Measurements from ENCODE around the gene MFGE8. TPM values are rescaled to one million over a fixed set of nuclear protein-coding genes. Genes with fewer than 3 reads are reported as not detected.

Gene MFGE8
- total and polyA plus RNA-seq, 10 donors: 21.8 to 105 (median 66.0) TPM

DNA sequence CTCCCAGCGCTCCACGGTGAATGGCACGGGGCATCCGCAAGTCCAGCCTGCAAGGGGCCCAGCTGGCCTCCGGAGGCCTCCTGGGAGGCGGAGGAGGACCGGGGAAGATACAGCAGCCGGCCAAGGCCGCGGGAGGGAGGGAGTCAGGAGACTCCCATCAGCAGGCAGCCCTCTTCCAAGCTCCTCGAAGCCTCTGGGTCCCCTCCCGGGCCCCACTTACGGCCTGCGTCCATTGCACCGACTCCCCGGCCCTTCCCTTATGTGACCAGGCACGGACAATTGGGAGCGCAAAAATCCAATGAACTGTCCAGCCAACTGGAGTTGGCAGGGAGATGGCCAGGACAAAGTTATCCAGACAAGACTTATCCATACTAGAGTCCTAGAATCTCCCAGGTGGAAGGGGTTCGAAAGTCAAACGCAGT is 668 bp downstream of the MFGE8 start:
- Histone ChIP-seq H3K4me3 (peak overlapping the region; percentile 52 to 82 (median 75)), H3K27me3 (replicated peaks in 1 of 7) (peaks cover 0 to 13% (median 0%) of the 10 kb centered on the region in 7 donors), H3K27ac (peak overlapping the region; percentile 1 to 83 (median 72)), H3K9me3 (no peaks in the 10 kb centered on the region), H3K4me1 (peaks cover 0 to 33% (median 13%) of the 10 kb centered on the region in 6 donors), H3K36me3 (peaks cover 0 to 26% (median 0%) of the 10 kb centered on the region in 6 donors)
- intact Hi-C loops (cut with DNase I; ENCODE audit: low total_unique reads): no loop called here
- DNase-seq: no peak
- TF ChIP-seq POLR2AphosphoS5 (IDR thresholded peaks at IDR 0.05): no peak
- 7 to 17% (median 15%) methylated on average over 17 to 20 of the region's 20 CpGs for WGBS, 5 donors

DNA sequence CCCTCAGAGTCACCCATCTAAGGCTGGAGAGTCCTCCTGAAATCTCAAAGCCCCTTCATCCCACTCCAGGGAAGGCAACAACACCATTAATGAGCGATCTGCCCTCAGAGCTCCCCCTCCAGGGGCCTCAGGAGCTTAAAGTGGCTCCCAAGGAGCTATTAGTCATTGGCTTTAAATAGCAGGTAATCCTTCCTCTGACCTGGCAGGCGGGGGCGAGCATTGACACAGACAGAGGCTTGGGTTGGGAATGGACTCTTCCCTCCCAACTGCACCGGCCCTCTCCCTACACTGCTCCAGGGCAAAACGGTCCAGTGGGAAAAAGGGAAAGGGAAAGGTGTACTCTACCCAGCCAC is 1.4 kb downstream of the MFGE8 start:
- 74 to 90% (median 87%) methylated on average over 5 of the region's 5 CpGs for WGBS, 5 donors
- Histone ChIP-seq H3K27ac (peak overlapping the region in 1 of 8 donors; percentile 81), H3K9me3 (no peaks in the 10 kb centered on the region), H3K36me3 (peaks cover 0 to 31% (median 0%) of the 10 kb centered on the region in 6 donors), H3K27me3 (replicated peaks in 1 of 7) (peaks cover 0 to 13% (median 0%) of the 10 kb centered on the region in 7 donors), H3K4me3 (peak overlapping the region in 4 of 8 donors; percentile 72 to 82 (median 77)), H3K4me1 (peaks cover 0 to 33% (median 13%) of the 10 kb centered on the region in 6 donors)
- DNase-seq: no peak
- TF ChIP-seq POLR2AphosphoS5 (IDR thresholded peaks at IDR 0.05) (no peak), POLR2A (IDR thresholded peaks at IDR 0.05) (no peak)
- TF ChIP-seq, protein P1, sequence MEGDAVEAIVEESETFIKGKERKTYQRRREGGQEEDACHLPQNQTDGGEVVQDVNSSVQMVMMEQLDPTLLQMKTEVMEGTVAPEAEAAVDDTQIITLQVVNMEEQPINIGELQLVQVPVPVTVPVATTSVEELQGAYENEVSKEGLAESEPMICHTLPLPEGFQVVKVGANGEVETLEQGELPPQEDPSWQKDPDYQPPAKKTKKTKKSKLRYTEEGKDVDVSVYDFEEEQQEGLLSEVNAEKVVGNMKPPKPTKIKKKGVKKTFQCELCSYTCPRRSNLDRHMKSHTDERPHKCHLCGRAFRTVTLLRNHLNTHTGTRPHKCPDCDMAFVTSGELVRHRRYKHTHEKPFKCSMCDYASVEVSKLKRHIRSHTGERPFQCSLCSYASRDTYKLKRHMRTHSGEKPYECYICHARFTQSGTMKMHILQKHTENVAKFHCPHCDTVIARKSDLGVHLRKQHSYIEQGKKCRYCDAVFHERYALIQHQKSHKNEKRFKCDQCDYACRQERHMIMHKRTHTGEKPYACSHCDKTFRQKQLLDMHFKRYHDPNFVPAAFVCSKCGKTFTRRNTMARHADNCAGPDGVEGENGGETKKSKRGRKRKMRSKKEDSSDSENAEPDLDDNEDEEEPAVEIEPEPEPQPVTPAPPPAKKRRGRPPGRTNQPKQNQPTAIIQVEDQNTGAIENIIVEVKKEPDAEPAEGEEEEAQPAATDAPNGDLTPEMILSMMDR (IDR thresholded peaks at IDR 0.05 in 8 of 11, conservative IDR thresholded peaks at IDR 0.05 in 3 of 11): no peak
- intact Hi-C loops (cut with DNase I; ENCODE audit: low total_unique reads): no loop called here

DNA sequence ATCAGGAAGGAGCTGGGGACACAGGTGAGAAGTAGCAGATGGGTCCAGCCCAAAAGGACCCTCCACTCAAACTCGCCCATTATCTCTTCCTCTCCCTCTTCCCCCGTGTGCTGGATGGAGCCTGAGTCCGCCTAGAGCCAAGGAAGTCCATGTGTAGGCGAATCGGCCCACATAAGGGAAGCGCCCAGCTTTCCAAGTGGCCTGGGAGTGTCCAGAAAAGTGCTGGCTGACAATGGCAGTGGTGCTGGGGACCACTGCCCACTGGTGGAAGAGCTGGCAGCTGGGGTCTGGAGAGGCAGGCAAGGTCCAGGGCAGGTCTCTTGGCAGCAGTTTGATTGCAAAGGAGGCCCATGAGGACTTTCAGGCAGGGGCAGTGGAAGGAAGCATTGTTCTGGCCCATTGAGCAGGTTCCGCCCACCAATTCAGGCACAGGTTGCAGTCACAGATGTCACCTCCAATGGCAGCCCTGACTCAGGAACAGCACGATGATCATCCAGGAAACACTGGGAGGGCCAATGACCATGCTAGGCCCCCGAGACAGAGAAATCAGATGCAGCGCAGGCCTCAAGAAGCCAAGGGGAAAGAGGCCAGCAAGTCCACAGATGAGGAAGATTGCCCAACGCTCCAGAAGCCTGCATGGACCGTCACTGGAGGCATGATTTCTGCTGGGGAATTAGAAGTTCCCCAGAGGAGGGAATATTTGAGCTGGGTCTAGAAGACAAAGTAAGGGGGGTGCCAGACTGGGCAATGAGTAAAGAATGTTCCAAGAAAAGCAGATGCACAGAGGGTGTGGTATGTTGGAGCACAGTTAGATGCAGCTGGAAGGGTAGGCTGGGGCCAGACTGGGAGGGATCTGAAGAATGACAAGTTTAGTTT is 3.0 kb downstream of the MFGE8 start:
- Histone ChIP-seq H3K4me1 (peaks cover 0 to 33% (median 13%) of the 10 kb centered on the region in 6 donors), H3K9me3 (no peaks in the 10 kb centered on the region), H3K36me3 (peaks cover 0 to 45% (median 0%) of the 10 kb centered on the region in 6 donors), H3K27ac (no peak overlapping the region), H3K27me3 (replicated peaks in 1 of 7) (peaks cover 0 to 13% (median 0%) of the 10 kb centered on the region in 7 donors), H3K4me3 (no peak overlapping the region)
- intact Hi-C loops (cut with DNase I; ENCODE audit: low total_unique reads): loop anchor here (10.0 kb wide), 2 partner anchors 105 to 265 kb away; no protein-coding TSS in a partner anchor
- TF ChIP-seq, protein P1 (IDR thresholded peaks at IDR 0.05 in 8 of 11, conservative IDR thresholded peaks at IDR 0.05 in 3 of 11): no peak
- DNase-seq: no peak
- 57 to 87% (median 85%) methylated on average over 5 to 12 of the region's 12 CpGs for WGBS, 5 donors

DNA sequence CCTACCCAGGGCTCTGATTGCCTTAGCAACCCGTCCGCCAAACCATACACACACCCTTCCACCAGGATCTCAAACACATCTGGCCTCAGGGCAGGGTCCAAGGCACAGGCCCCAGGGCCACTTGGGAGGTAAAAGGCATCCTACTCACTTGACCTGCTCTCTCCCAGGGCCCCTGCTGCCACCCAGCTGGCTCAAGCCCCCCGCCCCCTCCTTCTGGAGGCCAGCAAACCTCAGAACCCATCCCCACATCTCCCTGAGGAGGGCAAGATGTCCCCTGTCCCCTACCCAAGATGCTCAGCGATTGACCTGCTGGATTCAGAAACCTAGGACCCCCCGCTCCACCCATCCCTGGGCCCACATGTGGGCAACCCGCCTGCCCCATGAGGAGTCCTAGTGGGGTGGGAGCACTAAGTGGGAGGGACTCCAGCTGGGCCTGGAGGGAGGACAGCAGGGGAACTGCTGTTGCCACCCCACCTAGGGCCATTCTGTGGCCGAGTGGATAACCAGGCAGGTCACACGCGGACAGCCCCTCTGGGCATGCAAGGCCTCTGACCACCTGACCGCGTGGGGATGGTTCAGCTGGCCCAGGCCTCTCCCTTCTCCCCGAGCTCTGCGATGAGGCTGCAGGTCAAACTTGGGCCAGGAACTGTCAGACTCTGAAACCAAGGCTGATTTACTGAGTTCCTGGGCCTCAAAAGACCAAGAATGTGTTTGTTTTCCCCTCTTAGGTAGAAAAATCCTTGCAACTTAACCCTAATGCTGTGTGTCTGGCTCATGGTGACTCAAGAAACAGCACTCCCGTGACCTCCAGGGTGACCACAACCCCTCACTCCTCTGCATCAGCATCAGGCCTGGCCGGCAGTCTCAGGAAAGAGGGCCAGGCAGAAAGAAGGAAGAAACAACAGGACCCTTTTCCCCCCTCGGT is 4.2 kb downstream of the MFGE8 start:
- TF ChIP-seq, protein P1 (IDR thresholded peaks at IDR 0.05 in 8 of 11, conservative IDR thresholded peaks at IDR 0.05 in 3 of 11): no peak
- no peak for TF ChIP-seq POLR2A (IDR thresholded peaks at IDR 0.05)
- TF ChIP-seq POLR2AphosphoS5 (IDR thresholded peaks at IDR 0.05): no peak
- Histone ChIP-seq H3K4me1 (peaks cover 0 to 45% (median 23%) of the 10 kb centered on the region in 6 donors), H3K9me3 (no peaks in the 10 kb centered on the region), H3K4me3 (no peak overlapping the region), H3K27me3 (replicated peaks in 1 of 7) (peaks cover 0 to 13% (median 0%) of the 10 kb centered on the region in 7 donors), H3K36me3 (peaks cover 0 to 45% (median 0%) of the 10 kb centered on the region in 6 donors), H3K27ac (no peak overlapping the region)
- WGBS, 5 donors: 80 to 96% (median 94%) methylated on average over 9 to 16 of the region's 16 CpGs
- DNase-seq: no peak
- intact Hi-C loops (cut with DNase I; ENCODE audit: low total_unique reads): loop anchor here (10.0 kb wide), 2 partner anchors 106 to 266 kb away; no protein-coding TSS in a partner anchor
